ENCODE measurements around the gene RSAD2. TPM values are rescaled to one million over a fixed set of nuclear protein-coding genes. Genes with fewer than 3 reads are reported as not detected.

The RSAD2 gene
- total and polyA plus RNA-seq, 9 of the 15 experiments (the other 6 are each of a cell fraction or from before 2014, with no cell fraction given) = 0.15 to 1.4 (median 0.28) TPM

GRCh38 chr2:6845312-6845711, 32.3 kb upstream of the RSAD2 start (continued):
- TF ChIP-seq SNAPC5 (CRISPR knock-in tag; IDR thresholded peaks at IDR 0.05) (no peak), E2F4 (CRISPR knock-in tag; IDR thresholded peaks at IDR 0.05; ENCODE audit: low read depth) (no peak), TAF15 (IDR thresholded peaks at IDR 0.05; ENCODE audit: low read depth, low read length) (no peak), YY1 (IDR thresholded peaks at IDR 0.05; ENCODE audit: borderline replicate concordance in 1 of 3, control insufficient read depth in 1 of 3, extremely low read depth in 1 of 3, insufficient read depth in 3 of 3, insufficient read length in 1 of 3, insufficient replicate concordance in 2 of 3, low read depth in 1 of 3, low read length in 2 of 3) (peak in 2 of 3 experiments; percentile 16 to 79), BRF2 (IDR thresholded peaks at IDR 0.05; ENCODE audit: borderline replicate concordance, insufficient read depth, insufficient read length) (no peak), MAFK (IDR thresholded peaks at IDR 0.05; ENCODE audit: low read length) (no peak), ZNF23 (CRISPR knock-in tag; IDR thresholded peaks at IDR 0.05) (no peak), CBFA2T2 (conservative IDR thresholded peaks at IDR 0.05) (0 out of 2 replicates have a peak, but pooled peaks have one; percentile 10), RNF219 (CRISPR knock-in tag; IDR thresholded peaks at IDR 0.05) (no peak), AFF4 (CRISPR knock-in tag; IDR thresholded peaks at IDR 0.05) (no peak), HNRNPL (IDR thresholded peaks at IDR 0.05; ENCODE audit: low read depth, low read length) (no peak), CHD2 (IDR thresholded peaks at IDR 0.05; ENCODE audit: low read depth, low read length) (no peak), ZNF785 (CRISPR knock-in tag; IDR thresholded peaks at IDR 0.05) (no peak), HBP1 (CRISPR knock-in tag; IDR thresholded peaks at IDR 0.05) (no peak), FOXM1 (IDR thresholded peaks at IDR 0.05; ENCODE audit: low read depth) (no peak), FOXM1 (CRISPR knock-in tag; IDR thresholded peaks at IDR 0.05; ENCODE audit: low read depth) (no peak)
